Peyer's patch (tissue), 4 donors: ENCODE data around the gene PARD3B.

ENCODE experiments used
- POLR2A ChIP-seq, 2 donors: fragments of 450-650 bp; IDR thresholded peaks; one replicate each; pipeline ENCODE4 v1.5.1; 2017; ENCODE audit warnings: antibody characterized with exemption in 2 of 2, mild to moderate bottlenecking in 2 of 2, moderate library complexity in 2 of 2
- TF ChIP-seq, protein P1 (sequence below), 6 experiments: fragments of 450-650 bp in 4 of 6; fragments of 200-600 bp in 2 of 6; sonication (generic) in 1 of 6; IDR thresholded peaks; one replicate each; pipeline ENCODE4 v1.5.1; 2017 to 2019; ENCODE audit warnings: antibody characterized with exemption in 6 of 6, mild to moderate bottlenecking in 3 of 6, moderate library complexity in 1 of 6

DNA sequence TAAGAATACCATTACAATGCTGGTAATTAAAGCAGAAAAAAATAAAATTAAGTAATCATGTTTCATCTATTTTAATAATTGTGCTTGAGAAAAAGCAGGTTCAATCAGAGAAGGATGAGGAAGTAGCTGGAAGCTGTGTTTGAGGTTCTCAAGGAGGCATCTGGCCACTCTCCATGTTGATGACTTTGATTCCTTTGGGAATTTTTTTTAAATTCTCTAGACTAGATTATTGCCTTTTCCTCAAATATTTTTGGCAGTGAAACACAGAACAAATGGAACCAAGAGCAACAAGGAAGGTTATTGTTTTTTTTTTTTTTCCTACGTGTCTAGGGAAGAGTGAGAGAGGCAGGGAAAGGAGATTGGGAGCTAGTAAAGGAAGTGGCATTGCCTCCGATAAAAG is 1037.1 kb downstream of the PARD3B start:
- TF ChIP-seq, protein P1, sequence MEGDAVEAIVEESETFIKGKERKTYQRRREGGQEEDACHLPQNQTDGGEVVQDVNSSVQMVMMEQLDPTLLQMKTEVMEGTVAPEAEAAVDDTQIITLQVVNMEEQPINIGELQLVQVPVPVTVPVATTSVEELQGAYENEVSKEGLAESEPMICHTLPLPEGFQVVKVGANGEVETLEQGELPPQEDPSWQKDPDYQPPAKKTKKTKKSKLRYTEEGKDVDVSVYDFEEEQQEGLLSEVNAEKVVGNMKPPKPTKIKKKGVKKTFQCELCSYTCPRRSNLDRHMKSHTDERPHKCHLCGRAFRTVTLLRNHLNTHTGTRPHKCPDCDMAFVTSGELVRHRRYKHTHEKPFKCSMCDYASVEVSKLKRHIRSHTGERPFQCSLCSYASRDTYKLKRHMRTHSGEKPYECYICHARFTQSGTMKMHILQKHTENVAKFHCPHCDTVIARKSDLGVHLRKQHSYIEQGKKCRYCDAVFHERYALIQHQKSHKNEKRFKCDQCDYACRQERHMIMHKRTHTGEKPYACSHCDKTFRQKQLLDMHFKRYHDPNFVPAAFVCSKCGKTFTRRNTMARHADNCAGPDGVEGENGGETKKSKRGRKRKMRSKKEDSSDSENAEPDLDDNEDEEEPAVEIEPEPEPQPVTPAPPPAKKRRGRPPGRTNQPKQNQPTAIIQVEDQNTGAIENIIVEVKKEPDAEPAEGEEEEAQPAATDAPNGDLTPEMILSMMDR (IDR thresholded peaks at IDR 0.05): no peak
- TF ChIP-seq POLR2A (IDR thresholded peaks at IDR 0.05): no peak
